ENCODE data around the gene IFT25. TPM values are rescaled to one million over a fixed set of nuclear protein-coding genes. Genes with fewer than 3 reads are reported as not detected.

IFT25 gene
- total and polyA plus RNA-seq, 2 of the 13 experiments (the other 11 are each of a cell fraction or from before 2014, with no cell fraction given) = 19.7 to 48.0 TPM

DNA sequence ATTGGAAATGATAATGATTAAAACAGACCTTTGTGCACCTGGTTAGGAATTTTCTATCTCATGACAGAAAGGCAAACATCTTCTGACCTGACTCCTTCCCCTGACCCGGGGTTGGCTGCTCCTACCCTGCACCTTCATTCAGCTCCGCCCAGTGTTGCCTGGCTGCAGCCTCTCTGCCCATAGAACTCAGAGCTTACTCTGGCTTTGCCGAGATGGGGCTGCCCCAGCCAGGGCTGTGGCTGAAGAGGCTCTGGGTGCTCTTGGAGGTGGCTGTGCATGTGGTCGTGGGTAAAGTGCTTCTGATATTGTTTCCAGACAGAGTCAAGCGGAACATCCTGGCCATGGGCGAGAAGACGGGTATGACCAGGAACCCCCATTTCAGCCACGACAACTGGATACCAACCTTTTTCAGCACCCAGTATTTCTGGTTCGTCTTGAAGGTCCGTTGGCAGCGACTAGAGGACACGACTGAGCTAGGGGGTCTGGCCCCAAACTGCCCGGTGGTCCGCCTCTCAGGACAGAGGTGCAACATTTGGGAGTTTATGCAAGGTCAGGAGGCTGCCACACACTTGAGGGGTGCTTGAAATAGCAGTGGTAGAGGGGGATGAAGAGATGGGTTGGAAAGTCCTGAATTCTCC is 51.4 kb downstream of the IFT25 start, which contains the start of gene DIO1:
DIO1 (plus strand) TSS at position 189 of the 638 bp plus-strand sequence; CDS start at position 213, 24 bp downstream.
- H4K20me1 ChIP-seq (ENCODE audit: insufficient read depth, low read length) = no peaks in the 10 kb centered on the region; the same call in 1 of the 2 replicates
- DNase-seq (ENCODE audit: low spot score) (peak; percentile 51), FAIRE-seq (peak; percentile 76), ATAC-seq (peak; percentile 86)
- peak within 1 kb of the TSS; percentile 51 for H3K27ac ChIP-seq (ENCODE audit: extremely low read length, insufficient read depth, low read length)
- H3K4me2 ChIP-seq (ENCODE audit: low read depth, low read length) = peak within 1 kb of the TSS; percentile 88
- WGBS (ENCODE audit: low lambda C conversion rate) = 17% methylated on average over 11 of the region's 14 CpGs
- TSS peak; percentile 61 for BruUV-seq (replicated peaks)
- H3K27me3 ChIP-seq (ENCODE audit: control insufficient read depth in 1 of 2, insufficient read depth in 2 of 2, low read length in 2 of 2) = no peaks in the 10 kb centered on the region; a peak in 1 of 5 replicates
- H2AFZ ChIP-seq (ENCODE audit: low read length) = peak within 1 kb of the TSS; percentile 64
- intact Hi-C loops (cut with micrococcal nuclease; ENCODE audit: unreplicated experiment) = loop anchor here (5.0 kb wide), 1 partner anchor 53 kb away; the partner anchor contains the start of genes IFT25 and LRRC42
- CTCF ChIA-PET (ENCODE audit: low intra/inter-chr PET ratio, low total read pairs) = no interaction called here
- peak within 1 kb of the TSS; percentile 43 to 72 (median 55) for H3K4me3 ChIP-seq (replicated peaks in 1 of 3; ENCODE audit: insufficient read depth in 1 of 3, low read depth in 2 of 3, low read length in 3 of 3)
- peaks cover 78% of the 10 kb centered on the region for H3K4me1 ChIP-seq (ENCODE audit: insufficient read depth, low read length)
- peaks cover 13% of the 10 kb centered on the region for H3K79me2 ChIP-seq (ENCODE audit: insufficient read depth, low read length)
- H3K36me3 ChIP-seq (replicated peaks in 1 of 2; ENCODE audit: control insufficient read depth in 1 of 2, insufficient read depth in 2 of 2, low read length in 2 of 2) = no peaks in the 10 kb centered on the region
- H3K9ac ChIP-seq (ENCODE audit: insufficient read depth, low read depth, low read length) = peak within 1 kb of the TSS; percentile 53
- in situ Hi-C loops (cut with HindIII; ENCODE audit: extremely low pct_ligation_motif_present, low pct_unique_long_range_greater_than_20kb) = loop anchor here (5.0 kb wide), 1 partner anchor 48 kb away; no protein-coding TSS in a partner anchor
- no peaks in the 10 kb centered on the region for H3K9me3 ChIP-seq (ENCODE audit: low read length)
- POLR2A ChIA-PET = interaction anchor here (0.9 to 2.0 kb wide), 7 partner anchors 9 to 51 kb away, joined by 3 to 19 read pairs (median 4); partner anchors contain the start of genes IFT25 and LRRC42
- TF ChIP-seq, protein P1, sequence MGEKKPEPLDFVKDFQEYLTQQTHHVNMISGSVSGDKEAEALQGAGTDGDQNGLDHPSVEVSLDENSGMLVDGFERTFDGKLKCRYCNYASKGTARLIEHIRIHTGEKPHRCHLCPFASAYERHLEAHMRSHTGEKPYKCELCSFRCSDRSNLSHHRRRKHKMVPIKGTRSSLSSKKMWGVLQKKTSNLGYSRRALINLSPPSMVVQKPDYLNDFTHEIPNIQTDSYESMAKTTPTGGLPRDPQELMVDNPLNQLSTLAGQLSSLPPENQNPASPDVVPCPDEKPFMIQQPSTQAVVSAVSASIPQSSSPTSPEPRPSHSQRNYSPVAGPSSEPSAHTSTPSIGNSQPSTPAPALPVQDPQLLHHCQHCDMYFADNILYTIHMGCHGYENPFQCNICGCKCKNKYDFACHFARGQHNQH (CRISPR knock-in tag; IDR thresholded peaks at IDR 0.05) = peak; percentile 17; the same call in 1 of the 2 replicates
- TF ChIP-seq NFYB (CRISPR knock-in tag; IDR thresholded peaks at IDR 0.05) = peak; percentile 54; the same call in 1 of the 2 replicates
- TF ChIP-seq, protein P2, sequence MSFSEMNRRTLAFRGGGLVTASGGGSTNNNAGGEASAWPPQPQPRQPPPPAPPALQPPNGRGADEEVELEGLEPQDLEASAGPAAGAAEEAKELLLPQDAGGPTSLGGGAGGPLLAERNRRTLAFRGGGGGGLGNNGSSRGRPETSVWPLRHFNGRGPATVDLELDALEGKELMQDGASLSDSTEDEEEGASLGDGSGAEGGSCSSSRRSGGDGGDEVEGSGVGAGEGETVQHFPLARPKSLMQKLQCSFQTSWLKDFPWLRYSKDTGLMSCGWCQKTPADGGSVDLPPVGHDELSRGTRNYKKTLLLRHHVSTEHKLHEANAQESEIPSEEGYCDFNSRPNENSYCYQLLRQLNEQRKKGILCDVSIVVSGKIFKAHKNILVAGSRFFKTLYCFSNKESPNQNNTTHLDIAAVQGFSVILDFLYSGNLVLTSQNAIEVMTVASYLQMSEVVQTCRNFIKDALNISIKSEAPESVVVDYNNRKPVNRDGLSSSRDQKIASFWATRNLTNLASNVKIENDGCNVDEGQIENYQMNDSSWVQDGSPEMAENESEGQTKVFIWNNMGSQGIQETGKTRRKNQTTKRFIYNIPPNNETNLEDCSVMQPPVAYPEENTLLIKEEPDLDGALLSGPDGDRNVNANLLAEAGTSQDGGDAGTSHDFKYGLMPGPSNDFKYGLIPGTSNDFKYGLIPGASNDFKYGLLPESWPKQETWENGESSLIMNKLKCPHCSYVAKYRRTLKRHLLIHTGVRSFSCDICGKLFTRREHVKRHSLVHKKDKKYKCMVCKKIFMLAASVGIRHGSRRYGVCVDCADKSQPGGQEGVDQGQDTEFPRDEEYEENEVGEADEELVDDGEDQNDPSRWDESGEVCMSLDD (CRISPR knock-in tag; IDR thresholded peaks at IDR 0.05; ENCODE audit: borderline replicate concordance) = peak; percentile 44; the same call in 1 of the 2 replicates
- no peak for TF ChIP-seq ELF1 (CRISPR knock-in tag; IDR thresholded peaks at IDR 0.05)
- peak; percentile 30; the same call in 1 of the 2 replicates for TF ChIP-seq RARA (CRISPR knock-in tag; IDR thresholded peaks at IDR 0.05)
- no peak for TF ChIP-seq PHF20 (CRISPR knock-in tag; IDR thresholded peaks at IDR 0.05)
- TF ChIP-seq, protein P3, sequence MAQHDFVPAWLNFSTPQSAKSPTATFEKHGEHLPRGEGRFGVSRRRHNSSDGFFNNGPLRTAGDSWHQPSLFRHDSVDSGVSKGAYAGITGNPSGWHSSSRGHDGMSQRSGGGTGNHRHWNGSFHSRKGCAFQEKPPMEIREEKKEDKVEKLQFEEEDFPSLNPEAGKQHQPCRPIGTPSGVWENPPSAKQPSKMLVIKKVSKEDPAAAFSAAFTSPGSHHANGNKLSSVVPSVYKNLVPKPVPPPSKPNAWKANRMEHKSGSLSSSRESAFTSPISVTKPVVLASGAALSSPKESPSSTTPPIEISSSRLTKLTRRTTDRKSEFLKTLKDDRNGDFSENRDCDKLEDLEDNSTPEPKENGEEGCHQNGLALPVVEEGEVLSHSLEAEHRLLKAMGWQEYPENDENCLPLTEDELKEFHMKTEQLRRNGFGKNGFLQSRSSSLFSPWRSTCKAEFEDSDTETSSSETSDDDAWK (CRISPR knock-in tag; IDR thresholded peaks at IDR 0.05) = no peak
- TF ChIP-seq POLR2A (IDR thresholded peaks at IDR 0.05; ENCODE audit: insufficient read depth in 1 of 2, low read depth in 2 of 2, low read length in 2 of 2) = peak; percentile 85 to 87
- no peak for TF ChIP-seq ZNF232 (CRISPR knock-in tag; IDR thresholded peaks at IDR 0.05; ENCODE audit: borderline replicate concordance)
- 0 out of 2 replicates have a peak, but pooled peaks have one; percentile 23 for TF ChIP-seq ZBTB7A (CRISPR knock-in tag; IDR thresholded peaks at IDR 0.05)
- no peak for TF ChIP-seq ZNF274 (CRISPR knock-in tag; IDR thresholded peaks at IDR 0.05)
- TF ChIP-seq SKI (IDR thresholded peaks at IDR 0.05; ENCODE audit: partially characterized antibody) = no peak
- TF ChIP-seq, protein P4, sequence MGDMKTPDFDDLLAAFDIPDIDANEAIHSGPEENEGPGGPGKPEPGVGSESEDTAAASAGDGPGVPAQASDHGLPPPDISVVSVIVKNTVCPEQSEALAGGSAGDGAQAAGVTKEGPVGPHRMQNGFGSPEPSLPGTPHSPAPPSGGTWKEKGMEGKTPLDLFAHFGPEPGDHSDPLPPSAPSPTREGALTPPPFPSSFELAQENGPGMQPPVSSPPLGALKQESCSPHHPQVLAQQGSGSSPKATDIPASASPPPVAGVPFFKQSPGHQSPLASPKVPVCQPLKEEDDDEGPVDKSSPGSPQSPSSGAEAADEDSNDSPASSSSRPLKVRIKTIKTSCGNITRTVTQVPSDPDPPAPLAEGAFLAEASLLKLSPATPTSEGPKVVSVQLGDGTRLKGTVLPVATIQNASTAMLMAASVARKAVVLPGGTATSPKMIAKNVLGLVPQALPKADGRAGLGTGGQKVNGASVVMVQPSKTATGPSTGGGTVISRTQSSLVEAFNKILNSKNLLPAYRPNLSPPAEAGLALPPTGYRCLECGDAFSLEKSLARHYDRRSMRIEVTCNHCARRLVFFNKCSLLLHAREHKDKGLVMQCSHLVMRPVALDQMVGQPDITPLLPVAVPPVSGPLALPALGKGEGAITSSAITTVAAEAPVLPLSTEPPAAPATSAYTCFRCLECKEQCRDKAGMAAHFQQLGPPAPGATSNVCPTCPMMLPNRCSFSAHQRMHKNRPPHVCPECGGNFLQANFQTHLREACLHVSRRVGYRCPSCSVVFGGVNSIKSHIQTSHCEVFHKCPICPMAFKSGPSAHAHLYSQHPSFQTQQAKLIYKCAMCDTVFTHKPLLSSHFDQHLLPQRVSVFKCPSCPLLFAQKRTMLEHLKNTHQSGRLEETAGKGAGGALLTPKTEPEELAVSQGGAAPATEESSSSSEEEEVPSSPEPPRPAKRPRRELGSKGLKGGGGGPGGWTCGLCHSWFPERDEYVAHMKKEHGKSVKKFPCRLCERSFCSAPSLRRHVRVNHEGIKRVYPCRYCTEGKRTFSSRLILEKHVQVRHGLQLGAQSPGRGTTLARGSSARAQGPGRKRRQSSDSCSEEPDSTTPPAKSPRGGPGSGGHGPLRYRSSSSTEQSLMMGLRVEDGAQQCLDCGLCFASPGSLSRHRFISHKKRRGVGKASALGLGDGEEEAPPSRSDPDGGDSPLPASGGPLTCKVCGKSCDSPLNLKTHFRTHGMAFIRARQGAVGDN (CRISPR knock-in tag; IDR thresholded peaks at IDR 0.05) = peak; percentile 71

Data from HepG2 (cell line).